Measurements from ENCODE around the gene GLI3.

Gene GLI3

DNA sequence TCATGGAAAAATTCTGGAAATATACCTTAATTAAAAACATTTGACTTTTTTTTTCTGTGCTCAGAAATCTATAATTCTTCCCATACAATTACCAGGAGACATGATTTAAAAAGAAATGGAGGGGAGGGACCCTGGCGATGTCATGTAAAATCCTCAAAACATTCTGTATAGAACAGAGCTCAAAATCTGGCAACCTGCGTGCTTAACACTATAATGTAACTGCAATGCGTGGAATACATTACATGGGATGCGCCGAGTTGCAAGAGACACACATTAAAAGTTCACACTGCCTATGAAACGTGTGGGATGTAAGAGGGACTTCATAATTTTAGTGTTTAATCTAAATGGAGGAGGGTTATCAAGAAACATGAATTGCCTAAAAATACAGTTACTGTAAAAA is 215.0 kb downstream of the GLI3 start:
- no peak for DNase-seq

DNA sequence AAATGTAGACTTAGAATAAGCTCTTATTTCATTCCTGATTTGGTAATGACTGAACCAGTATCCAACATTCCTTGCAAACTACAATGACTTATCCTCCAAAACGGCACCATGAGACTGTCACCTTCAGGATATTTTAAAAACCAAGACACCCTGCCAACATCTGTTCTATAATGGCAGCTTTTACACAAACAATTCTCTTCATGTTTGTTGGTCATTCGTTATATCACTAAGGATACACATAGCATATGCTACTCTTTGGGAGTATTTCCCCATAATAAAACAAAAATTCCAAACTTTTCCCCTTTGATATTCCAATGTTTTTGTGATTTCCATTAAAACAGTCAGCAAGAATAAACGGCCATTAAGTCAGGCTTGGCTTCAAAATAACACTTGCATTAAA is 215.4 kb downstream of the GLI3 start:
- no peak for DNase-seq

DNA sequence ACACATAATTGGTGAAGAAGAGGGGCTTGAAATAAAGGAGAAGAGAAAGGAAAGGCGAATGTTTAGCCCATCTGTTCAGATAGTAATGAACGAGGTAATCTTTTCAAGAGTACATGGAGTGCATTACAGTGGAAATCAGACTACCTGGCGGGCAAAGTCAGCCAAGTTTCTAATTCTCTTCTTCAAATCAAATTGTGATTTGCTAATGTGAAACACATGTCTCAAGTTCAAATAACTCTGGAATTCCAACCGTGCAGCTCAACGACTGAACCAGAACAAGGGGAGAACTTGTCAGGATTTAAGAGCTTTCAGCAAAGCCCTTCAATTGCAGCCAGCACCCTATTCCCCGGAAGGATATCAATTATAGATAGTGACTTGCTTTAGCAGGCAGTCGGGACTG is 216.9 kb downstream of the GLI3 start:
- no peak for DNase-seq

DNA sequence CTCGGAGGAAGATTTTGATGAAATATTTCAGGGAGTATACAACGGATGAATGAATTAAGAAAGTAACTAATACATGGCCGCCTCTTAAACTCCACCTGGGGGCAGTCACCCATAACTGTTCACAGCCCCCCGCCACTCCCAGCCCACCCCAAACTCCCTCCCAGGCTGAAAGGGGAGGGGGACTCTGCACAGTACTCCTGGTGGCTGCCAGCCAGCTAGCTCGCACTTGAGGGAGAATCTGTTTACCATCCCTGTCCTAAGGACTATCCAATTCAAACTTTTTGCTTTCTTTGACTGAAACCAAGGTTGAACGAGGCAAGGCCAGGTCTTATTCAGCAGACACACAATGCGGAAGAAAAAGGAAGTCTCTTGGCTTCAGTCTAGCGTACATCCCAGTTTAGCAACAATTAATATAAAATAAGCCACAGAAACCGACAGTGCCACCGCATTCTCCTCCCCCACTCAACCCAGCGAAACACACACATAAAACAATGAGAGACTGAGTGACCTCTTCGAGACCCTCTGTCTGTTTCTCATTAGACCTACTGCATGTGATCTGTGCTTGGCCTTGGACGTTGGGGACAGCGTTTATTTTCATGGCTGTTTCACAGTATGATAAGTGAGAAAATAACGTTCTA is 219.5 kb downstream of the GLI3 start:
- no peak for DNase-seq

DNA sequence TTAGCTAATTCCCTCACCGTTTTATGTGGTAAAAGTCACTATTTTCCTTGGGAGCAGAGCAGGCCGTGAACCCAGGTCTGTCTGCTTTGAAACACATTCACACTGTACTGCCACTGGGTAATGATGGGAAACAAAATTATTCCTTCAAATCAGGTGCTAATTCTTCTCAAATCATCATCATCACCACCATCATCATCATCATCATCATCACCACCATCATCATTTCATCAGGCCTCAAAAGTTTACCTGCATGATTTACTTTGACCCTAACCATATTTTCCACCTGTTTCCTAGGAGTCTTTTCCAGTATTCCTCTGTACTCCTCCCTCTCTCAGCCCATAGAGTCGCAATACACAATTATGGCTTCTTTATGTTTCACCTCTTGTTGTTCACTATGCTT is 220.5 kb downstream of the GLI3 start:
- DNase-seq = no peak

DNA sequence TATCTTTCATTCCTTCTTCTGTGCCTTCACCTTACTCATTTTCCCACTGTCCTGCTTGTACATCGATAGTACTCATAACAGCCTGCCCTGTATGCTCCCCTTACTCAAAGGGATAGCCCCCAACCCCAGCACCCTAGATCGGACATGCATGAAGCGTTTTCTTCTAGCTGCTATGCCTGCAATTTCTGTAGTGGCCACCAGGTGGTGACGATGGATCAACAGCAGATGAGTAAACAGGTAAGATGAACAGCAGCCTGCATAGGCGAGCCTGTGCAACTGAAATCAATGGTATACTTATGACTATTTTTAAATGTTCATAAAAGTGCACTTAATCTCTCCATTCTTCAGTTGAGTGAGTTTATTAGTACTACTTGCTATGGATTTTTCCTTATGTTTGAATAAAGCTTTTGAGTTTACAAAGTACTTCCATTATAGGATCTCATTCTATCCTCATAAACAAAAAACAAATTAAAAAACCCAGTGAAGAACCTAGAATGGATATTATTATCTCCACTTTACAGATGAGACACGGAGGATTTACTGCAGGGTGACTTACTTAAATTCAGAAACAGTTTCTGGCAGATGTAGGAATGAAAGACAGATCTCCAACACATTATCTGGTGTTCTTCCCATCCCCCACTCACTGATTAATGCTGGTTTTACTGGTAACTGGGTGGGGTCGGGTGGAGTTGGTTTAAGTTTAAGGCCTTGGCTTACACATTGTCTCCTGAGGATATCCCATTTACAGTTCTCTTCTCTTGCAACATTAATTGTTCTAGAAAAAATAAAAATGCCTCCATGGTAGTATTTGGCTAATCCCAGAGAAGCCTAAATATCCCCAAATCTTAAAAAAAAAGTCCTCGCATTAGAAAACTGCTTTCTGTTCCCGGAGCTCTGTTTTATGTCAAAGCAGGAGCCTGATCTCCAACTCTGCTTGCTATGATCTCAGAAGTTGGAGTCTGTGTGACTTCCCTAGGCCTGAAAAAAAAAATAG is 222.1 kb downstream of the GLI3 start:
- no peak for DNase-seq

DNA sequence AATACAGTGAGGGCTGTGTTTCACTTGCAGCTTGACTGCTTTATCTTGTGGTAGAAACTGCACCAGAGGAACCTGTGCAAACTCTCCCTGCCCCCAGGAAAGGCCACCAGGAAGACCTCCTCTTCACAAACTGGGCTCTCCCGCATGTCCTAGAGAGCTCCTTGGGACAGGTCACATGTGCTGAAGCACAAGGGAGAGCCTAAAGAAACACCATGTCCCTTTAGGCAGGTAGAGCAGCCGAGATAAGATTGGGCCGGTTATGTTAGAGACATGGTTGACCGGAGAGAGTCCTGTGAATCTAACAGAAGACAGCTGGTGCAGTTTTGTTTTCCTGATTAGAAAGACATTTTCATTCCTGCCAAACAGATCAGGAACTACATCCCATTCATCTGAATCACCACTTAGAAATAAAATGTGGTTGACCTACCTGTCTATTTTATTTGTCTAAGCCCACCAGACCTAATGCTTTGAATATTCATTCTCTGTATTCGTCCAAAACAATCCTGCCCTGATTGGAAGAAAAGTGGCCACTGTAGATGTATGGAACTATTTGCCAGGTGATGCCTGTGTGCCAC is 224.1 kb downstream of the GLI3 start:
- no peak for DNase-seq

DNA sequence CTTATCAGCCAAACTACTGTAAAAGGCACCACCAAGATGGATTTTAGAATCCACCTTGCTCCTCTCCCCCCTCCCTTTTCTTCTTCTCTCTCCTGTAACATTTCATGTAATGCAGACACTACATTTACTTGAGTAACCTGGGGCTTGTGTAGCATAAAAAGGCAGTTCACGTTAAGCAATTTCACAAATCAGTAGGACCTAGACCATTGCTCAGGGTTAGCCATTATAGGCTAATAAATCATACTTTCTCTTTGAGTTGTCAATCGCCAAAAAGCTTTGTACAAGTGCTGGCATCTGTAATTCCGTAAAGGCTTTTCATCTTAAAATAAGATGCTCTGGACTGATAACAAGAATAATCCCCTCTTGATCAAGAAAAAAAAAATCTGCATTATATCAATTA is 224.7 kb downstream of the GLI3 start:
- DNase-seq = no peak

DNA sequence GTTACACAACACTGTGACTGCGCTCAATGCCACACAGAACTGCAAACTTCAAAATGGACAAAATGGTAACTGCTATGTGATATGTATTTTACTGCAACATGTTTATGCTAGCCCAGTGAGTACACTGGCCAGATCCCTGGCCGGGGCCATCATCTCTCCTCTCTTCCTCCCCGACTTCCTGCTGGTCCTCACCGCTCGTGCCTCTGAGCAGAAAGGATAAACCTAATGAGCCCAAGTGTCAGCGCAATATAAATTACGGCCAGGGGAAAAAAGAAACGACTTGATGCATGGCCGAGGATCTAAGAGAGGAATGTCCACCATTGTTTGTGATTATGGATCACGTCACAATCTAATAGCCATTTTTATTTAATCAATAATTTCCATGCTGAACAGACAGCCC is 225.2 kb downstream of the GLI3 start:
- DNase-seq = no peak

DNA sequence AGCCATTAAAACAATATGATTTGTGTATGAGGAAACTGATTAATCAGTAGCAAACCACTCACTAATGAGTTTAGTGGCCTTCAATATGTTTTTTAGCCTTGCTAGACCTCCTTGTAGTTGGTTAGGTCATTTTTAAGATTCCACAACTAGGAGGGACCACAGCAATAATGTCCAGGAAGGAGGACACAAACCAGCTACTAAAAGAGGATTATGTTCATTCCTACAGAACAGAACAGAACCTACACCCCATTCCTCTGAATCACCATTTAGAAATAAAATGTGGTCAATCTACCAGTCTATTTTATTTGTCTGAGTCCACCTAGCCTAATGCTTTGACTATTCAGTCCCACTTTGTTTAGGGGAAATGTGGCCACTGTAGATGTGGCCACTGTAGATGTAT is 226.3 kb downstream of the GLI3 start:
- no peak for DNase-seq

DNA sequence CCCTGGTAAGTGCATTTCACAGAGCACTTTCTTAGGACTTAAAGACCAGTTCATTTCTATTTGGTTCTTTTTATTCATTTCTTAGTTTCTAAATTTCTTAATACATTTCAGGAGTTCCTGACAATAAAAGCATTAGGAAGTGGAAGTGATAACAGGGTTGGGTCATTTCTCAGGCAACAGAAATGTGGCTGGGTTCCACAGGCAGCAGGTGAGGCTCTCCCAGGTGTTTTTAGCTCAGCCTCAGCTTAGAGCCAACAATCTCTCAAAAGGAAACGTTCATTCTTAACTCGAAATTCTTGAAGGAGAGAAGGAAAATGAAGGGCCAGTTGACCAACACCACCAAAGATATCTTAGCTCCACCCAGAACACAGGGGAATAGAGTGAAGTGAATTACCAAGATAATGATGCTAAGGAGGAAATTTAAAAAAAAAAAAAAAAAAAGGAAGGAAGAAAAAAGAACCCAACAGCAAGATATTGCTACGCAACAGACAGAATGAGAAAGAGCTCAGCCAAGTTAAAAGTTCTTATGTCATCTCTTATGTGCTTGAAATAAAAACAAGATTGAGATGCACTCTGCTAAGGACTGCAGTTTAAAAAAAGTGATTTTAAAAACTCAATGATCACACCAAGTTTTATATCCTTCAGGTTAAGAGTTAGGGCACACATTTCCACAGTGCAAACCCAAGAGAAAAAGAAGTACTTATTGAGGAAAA is 230.1 kb downstream of the GLI3 start:
- DNase-seq = no peak

DNA sequence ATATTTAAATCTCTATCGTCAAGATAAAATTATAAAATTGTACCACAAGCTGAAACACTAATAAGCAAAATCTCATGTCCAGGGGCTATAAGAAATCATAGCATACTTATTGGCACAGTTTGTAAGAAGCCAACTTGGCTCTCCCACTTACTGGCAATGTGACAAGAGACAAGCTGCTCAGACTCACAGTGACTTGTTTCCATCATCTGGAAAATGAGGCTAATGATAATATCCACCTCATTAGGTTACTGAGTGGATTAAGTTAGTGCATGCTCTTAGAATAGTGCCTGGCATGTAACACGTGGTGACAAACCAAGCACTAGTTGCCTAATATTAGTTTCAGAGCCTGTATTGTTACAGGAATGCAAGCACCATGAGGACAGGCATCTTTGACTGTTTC is 234.4 kb downstream of the GLI3 start:
- DNase-seq = no peak

DNA sequence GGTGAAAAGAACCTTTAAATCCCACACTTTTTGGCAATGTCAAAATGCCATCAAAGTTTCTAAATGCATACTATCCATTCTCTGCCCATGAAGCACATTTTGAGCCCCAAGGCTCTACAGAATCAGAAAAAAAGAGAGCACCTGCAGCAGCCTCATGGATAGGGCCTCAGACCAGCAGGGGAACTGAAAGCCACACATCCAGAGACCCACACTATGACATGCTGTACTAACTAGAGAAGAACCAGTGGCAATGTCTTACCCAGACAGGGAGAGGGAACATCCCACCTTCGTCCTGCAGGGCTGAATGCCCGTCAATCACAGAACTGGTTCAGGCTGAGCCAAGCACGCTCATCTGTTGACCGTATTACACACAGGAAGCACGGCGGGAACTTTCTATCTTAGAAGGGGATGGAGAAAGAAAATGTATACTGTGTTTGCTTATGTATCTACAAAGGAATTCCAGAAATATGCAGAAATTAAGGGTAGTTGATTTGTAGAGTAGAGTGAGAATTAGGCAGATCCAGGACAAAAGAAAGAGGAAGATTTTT is 237.2 kb downstream of the GLI3 start:
- DNase-seq = no peak

DNA sequence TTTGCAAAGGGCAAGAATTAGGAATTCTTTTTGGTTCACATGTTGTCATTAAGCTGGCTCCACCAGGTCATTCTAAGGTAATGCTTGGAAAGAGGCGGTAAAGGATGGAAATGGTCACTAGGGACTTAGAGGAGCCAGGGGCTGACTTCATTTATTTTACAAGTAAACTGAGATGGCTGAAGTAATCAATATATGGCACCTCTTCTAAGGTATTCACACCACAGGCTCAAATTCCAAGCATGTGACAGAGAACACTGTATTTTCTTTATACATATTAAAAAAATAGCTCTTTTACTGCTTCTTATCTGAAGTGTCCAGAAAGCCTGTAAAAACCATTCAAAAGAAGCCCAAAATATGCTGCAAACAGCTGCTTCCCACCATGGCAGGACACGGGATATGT is 239.0 kb downstream of the GLI3 start:
- DNase-seq = no peak

DNA sequence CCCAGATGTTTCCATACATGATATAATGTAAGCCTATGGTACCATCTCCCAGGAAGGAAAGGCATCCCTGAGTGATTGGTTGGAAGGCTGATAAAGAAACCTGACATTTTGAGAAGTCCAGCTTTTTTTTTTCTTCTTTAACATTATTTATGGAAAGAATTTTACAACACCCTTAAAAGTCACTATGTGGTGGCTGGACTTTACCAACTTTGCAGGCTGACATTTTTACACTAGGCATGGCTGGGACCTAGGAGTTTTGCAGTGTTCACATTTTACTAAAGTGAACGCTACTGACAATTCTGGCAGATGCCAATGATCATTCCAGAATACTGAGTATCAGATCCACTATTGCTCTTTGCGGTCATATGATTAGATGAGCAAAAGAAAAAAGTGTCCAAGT is 239.9 kb downstream of the GLI3 start:
- no peak for DNase-seq

DNA sequence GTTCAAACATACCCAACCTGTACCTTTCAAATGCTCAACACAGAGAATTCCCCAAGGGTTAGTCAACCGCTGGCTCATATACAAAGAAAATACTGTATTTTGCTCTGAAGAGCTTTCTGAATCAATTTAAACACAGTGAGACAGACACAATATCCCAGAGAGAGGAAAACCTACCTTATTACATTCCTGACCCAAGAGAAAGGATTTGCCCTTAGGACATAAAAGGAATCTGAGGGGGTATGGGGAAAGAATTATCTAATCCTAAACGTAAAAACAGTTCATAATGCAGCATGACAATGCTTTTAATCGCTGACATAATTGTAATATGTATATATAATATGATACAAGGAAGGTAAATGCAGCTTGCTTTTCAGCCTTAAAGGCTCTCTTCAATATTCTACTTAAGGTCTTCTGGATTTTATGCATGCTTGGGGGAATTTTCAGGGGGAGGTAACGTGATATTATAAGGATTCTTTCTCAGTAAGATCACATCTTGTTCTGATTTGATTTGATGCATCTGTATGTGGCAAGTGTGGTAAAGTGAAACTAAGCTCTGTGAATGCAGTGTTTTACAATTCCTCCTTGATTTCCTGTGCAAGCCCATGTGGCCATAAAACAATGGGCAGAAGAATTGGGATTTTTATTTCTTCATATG is 240.5 kb downstream of the GLI3 start:
- DNase-seq = no peak

DNA sequence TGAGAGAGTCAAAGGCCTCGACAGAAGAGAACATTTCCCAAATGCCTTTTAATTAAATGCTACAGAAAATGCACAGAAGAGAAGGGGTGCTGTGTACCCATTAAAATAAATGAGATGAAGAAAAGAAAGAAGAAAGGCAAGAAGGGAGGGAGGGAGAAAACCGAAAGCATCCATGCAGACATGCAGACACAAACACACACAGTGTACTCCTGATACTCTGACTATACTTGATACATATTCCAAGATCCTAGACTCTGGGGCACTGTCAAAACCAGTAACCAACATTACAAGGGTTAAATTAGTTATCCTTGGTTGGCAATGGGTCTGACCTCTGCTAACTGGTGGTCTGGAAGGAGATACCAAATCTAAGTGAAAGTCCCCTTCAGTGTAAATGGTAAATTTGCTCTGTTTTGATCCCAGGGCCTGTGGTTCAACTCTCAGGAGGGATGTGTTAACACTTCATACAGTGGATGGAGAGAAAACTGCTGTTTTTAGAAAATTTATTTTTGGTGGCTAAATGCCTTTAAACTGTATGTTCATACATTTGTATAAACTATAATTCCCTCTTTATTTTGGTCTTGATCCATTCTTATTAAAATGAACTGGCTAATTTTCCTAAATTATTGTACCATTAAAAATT is 241.3 kb downstream of the GLI3 start:
- no peak for DNase-seq

DNA sequence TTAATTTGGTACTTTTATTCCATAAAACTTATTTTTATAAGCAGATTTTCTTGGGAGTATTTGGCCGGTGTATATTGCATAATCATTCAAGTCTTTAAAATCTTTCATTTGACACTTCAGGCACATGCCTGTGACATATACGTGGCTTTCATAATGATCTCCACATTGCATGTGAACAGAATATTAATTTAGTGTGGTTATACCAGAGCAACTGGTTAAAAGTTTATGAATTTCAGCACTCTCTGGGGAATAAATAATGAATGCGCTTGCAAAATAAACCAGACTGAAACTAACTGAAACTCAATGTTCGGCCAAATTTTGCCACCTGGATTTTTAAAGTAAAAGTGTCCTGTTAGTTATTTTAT is 242.3 kb downstream of the GLI3 start:
- no peak for DNase-seq

DNA sequence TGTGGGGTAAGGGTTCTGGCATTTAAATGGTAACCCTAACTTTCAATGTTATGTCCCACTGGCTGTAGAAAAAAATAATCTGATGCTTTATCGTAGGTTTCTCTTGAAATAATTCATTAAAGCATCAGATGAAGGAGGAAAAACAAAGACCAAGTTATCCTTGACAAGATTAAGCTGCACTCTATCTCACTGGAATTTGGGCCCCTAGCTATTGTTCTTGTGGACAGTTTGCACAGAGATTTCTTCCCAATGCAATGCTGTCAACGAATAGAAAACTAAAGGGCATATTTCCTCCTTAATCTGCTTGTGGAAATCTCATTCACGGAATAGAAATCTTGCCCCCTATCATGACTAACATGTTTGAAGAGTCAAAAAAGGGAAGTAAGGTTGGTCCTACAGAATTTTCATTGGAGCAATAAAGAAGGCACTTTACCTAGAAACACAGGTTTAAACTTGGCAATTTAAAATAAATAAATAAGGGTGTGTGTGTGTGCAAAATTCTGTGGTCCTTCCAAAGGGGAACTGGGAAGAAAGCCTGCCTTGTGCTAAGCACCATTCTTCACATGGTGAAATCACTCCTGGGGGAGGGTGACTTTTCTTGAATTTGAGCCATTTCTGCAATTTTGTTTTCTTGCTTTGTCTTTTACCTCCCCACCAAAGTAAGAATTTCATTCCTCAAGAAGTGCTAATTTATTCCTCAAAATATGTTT is 242.8 kb downstream of the GLI3 start:
- no peak for DNase-seq

DNA sequence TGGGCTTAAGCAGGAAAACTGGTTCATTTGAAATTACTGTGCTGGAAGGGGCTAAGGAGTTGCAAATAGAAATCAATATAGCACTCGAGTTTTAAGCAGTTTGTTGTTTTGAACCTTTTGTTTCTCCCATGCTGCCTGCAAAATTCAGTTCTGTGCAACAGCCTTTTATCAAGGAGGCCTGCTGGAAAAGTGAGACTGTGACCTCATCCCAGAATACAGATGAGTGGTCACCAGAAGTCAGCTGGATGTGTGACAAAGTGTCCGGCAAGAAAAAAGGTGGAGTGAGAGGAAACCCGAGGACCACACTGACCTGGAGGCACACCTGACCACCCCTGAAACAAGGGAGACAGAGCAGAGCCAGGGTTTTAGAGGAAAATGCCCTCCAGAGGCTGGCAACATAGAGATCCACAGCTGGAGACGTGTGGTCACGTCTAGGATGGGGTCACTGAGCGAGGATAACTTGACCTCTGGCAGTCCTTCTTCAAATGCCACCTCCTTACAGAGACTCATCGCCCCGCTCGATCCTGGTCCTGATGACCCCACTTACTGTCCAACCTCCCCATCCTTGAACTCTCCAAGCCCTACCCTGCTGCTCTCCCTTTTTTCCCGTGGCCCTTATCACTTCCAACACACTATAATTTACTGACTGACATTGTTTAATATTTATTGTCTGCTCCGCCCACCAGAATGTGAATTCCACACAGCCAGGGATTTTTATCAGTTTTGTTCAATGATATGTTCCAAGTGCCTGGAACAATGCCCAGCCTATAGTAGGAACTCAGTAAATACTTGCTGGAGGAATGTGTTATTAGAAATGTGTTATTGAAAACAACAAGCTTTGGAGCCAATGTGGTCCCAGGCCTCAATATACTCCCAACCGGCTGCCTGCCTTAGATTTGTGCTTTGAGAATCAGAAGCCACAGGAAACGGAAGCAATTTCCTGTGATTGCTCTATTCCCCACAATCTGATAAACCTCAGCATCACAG is 243.8 kb downstream of the GLI3 start:
- no peak for DNase-seq
